Fibroblast of lung (primary cell): ENCODE measurements around the gene DHX32.

Source experiments
- CTCF ChIP-seq, 2 donors: IDR thresholded peaks in 1 of 2; conservative IDR thresholded peaks in 1 of 2; 1 replicate in 1 of 2; 2 replicates in 1 of 2; pipeline ENCODE4 v1.5.1; 2011 to 2012; ENCODE audit warnings: low read length in 2 of 2, control low read depth in 1 of 2, inconsistent platforms in 1 of 2, low read depth in 1 of 2, mild to moderate bottlenecking in 1 of 2
- EZH2 ChIP-seq: IDR thresholded peaks from 2 replicates; pipeline ENCODE4 v1.5.1; 2012; ENCODE audit warnings: low read length, control low read depth, mild to moderate bottlenecking; ENCODE audit errors: missing control alignments

- TF ChIP-seq CTCF (conservative IDR thresholded peaks at IDR 0.05 in 1 of 2, IDR thresholded peaks at IDR 0.05 in 1 of 2; ENCODE audit: low read depth in 1 of 2, low read length in 2 of 2) (no peak), EZH2 (no peak)
Measured at GRCh38 chr10:125845617-125846016, 35.5 kb downstream of the DHX32 start.
